Loucy (cell line): ENCODE results near the gene CD38.

ENCODE experiments used
- H2AFZ ChIP-seq: fragments of 200-600 bp; sonication (generic); 2 replicates; pipeline ENCODE4 v1.6.0; 2016; ENCODE audit warnings: antibody characterized with exemption, mild to moderate bottlenecking, low read length, moderate library complexity
- H3F3A ChIP-seq: fragments of 200-600 bp; 2 replicates; pipeline ENCODE4 v1.6.0; 2016; ENCODE audit warnings: antibody characterized with exemption, low read depth, mild to moderate bottlenecking
- H3K27me3 ChIP-seq: fragments of 200-600 bp; sonication (generic); 2 replicates; pipeline ENCODE4 v1.6.1; 2014; ENCODE audit warnings: low read length, mild to moderate bottlenecking; ENCODE audit not compliant: insufficient read depth, poor library complexity, severe bottlenecking
- H3K36me3 ChIP-seq: fragments of 200-600 bp; sonication (generic); 2 replicates; pipeline ENCODE4 v1.6.1; 2016; ENCODE audit warnings: low read length; ENCODE audit not compliant: insufficient read depth
- H3K4me1 ChIP-seq: fragments of 200-600 bp; sonication (generic); 2 replicates; pipeline ENCODE4 v1.5.1; 2014; ENCODE audit warnings: low read length, mild to moderate bottlenecking; ENCODE audit not compliant: insufficient read depth, poor library complexity, severe bottlenecking
- H3K4me2 ChIP-seq: fragments of 200-600 bp; sonication (generic); 2 replicates; pipeline ENCODE4 v1.6.0; 2014; ENCODE audit warnings: antibody characterized with exemption, low read length, low read depth, mild to moderate bottlenecking; ENCODE audit not compliant: poor library complexity, severe bottlenecking
- H3K4me3 ChIP-seq: fragments of 200-600 bp; sonication (generic); 2 replicates; pipeline ENCODE4 v1.5.1; 2014; ENCODE audit warnings: low read length, mild to moderate bottlenecking, mixed read lengths; ENCODE audit not compliant: poor library complexity, severe bottlenecking
- H3K79me2 ChIP-seq: fragments of 200-600 bp; sonication (generic); 2 replicates; pipeline ENCODE4 v1.6.1; 2014; ENCODE audit warnings: low read length; ENCODE audit not compliant: insufficient read depth
- H3K9ac ChIP-seq: fragments of 200-600 bp; sonication (generic); 2 replicates; pipeline ENCODE4 v1.6.0; 2014; ENCODE audit warnings: mild to moderate bottlenecking, low read depth, low read length, moderate library complexity; ENCODE audit not compliant: poor library complexity, severe bottlenecking
- H3K9me2 ChIP-seq: fragments of 200-600 bp; sonication (generic); replicated peaks from 2 replicates; pipeline ENCODE4 v1.6.1; 2016; ENCODE audit warnings: low read depth, low read length, mixed read lengths
- H3K9me3 ChIP-seq: fragments of 200-600 bp; sonication (generic); 2 replicates; pipeline ENCODE4 v1.6.1; 2014; ENCODE audit warnings: mild to moderate bottlenecking, antibody characterized with exemption, low read length, low read depth; ENCODE audit not compliant: insufficient read depth
- H4K20me1 ChIP-seq: fragments of 200-600 bp; sonication (generic); 2 replicates; pipeline ENCODE4 v1.6.0; 2014; ENCODE audit warnings: antibody characterized with exemption, low read length, mild to moderate bottlenecking; ENCODE audit not compliant: insufficient read depth, poor library complexity, severe bottlenecking
- EZH2phosphoT487 ChIP-seq: fragments of 200-600 bp; IDR thresholded peaks from 2 replicates; pipeline ENCODE4 v1.6.1; 2018; ENCODE audit warnings: antibody characterized with exemption, mild to moderate bottlenecking, moderate library complexity, borderline replicate concordance
- TF ChIP-seq, protein P1 (sequence below): fragments of 200-600 bp; sonication (generic); conservative IDR thresholded peaks from 2 replicates; pipeline ENCODE4 v1.5.1; 2014; ENCODE audit warnings: mild to moderate bottlenecking, antibody characterized with exemption, low read length

Gene CD38

GRCh38 chr4:15765391-15765790, 12.7 kb upstream of the CD38 start:
- Histone ChIP-seq H3K4me1 (peaks cover 48% of the 10 kb centered on the region), H3K4me3 (peak overlapping the region; percentile 53), H3K27me3 (no peaks in the 10 kb centered on the region), H4K20me1 (no peaks in the 10 kb centered on the region), H3K79me2 (no peaks in the 10 kb centered on the region), H3K9me2 (no peaks in the 10 kb centered on the region), H3K9me3 (no peaks in the 10 kb centered on the region), H3F3A (peaks cover 21% of the 10 kb centered on the region), H3K4me2 (peak overlapping the region; percentile 72), H2AFZ (peak overlapping the region; percentile 8; the same call in 1 of the 2 replicates), H3K36me3 (no peaks in the 10 kb centered on the region), H3K9ac (peak overlapping the region; percentile 67)
- TF ChIP-seq EZH2phosphoT487 = no peak
- TF ChIP-seq, protein P1, sequence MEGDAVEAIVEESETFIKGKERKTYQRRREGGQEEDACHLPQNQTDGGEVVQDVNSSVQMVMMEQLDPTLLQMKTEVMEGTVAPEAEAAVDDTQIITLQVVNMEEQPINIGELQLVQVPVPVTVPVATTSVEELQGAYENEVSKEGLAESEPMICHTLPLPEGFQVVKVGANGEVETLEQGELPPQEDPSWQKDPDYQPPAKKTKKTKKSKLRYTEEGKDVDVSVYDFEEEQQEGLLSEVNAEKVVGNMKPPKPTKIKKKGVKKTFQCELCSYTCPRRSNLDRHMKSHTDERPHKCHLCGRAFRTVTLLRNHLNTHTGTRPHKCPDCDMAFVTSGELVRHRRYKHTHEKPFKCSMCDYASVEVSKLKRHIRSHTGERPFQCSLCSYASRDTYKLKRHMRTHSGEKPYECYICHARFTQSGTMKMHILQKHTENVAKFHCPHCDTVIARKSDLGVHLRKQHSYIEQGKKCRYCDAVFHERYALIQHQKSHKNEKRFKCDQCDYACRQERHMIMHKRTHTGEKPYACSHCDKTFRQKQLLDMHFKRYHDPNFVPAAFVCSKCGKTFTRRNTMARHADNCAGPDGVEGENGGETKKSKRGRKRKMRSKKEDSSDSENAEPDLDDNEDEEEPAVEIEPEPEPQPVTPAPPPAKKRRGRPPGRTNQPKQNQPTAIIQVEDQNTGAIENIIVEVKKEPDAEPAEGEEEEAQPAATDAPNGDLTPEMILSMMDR = no peak

DNA sequence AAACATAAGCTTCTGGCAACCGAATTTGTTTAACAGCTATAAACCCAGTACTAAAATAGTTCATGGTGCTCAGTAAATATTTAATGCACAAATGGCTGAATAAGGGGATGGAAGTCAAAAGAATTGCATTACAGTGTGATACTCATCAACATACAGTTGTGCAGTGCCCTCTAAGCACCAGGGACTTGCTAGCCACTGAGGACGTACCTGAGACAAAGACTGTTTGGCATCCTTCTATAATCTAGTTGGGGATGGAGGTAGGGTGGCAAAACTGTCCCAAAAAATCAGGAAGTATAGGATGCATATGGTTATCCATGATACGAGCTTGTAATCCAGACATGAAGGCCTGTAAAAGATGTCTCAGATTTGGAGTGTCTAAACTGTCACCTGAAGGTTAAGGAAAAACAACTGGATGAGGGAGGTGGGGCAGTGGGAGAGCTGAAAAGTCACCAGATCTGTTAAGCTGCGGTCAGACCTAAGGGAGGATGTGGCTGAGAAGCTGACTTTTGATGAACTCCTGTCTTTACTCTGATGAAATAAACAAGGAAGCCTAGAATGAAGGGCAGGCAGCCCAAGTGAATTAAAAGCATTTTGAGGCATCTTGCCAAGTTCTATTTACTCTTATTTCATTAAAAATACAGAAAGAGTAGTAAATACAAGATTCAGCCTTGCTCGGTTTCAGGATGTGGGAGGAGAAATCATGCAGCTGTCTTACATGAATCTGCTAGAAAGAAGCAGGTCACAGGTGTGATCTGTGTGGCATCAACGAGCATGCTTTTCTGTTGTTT, 12.0 kb upstream of the CD38 start:
- Histone ChIP-seq H3K4me1 (peaks cover 53% of the 10 kb centered on the region), H4K20me1 (no peaks in the 10 kb centered on the region), H3K9me3 (no peaks in the 10 kb centered on the region), H3K9me2 (no peaks in the 10 kb centered on the region), H3K36me3 (no peaks in the 10 kb centered on the region), H3K79me2 (no peaks in the 10 kb centered on the region), H2AFZ (peak overlapping the region; percentile 8; the same call in 1 of the 2 replicates), H3K4me2 (peak overlapping the region; percentile 72), H3K27me3 (no peaks in the 10 kb centered on the region), H3F3A (peaks cover 21% of the 10 kb centered on the region), H3K4me3 (peak overlapping the region; percentile 53), H3K9ac (peak overlapping the region; percentile 67)
- TF ChIP-seq EZH2phosphoT487 = no peak
- TF ChIP-seq, protein P1 = no peak

DNA sequence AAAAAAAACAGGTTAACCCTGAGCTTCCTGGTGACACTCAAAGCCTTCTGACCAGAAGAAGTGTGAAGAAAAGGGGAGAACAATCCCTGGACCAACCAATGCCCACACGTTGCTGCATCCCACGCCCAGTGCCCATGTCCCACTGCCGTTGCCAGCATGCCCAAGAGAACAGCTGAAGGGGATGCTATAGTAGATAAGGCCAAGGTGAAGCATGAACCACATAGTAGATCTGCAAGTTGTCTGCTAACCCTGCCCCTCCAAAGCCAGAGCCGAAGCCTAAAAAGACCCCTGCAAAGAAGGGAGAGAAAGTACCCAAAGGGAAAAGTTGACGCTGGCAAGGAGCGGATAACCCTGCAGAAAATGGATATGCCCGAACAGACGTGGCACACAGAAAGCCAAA, 11.3 kb upstream of the CD38 start:
- no peaks in the 10 kb centered on the region for H3K36me3 ChIP-seq
- H3F3A ChIP-seq = peaks cover 23% of the 10 kb centered on the region
- peak overlapping the region; percentile 53 for H3K4me3 ChIP-seq
- no peaks in the 10 kb centered on the region for H4K20me1 ChIP-seq
- peaks cover 54% of the 10 kb centered on the region for H3K4me1 ChIP-seq
- H2AFZ ChIP-seq = no peak overlapping the region
- no peaks in the 10 kb centered on the region for H3K27me3 ChIP-seq
- H3K9ac ChIP-seq = peak overlapping the region; percentile 67
- no peaks in the 10 kb centered on the region for H3K9me2 ChIP-seq
- TF ChIP-seq, protein P1 = no peak
- no peak for TF ChIP-seq EZH2phosphoT487
- peak overlapping the region; percentile 72 for H3K4me2 ChIP-seq
- no peaks in the 10 kb centered on the region for H3K9me3 ChIP-seq
- no peaks in the 10 kb centered on the region for H3K79me2 ChIP-seq
